HG03521 (cell line): ENCODE measurements around the gene SRRM5.
"Not testable (repeated sequence)": the region's sequence is repeated elsewhere in the genome, so short reads cannot be mapped to it uniquely, and the experiment has no call there.

ENCODE experiments used
- ATAC-seq: cut with Tn5 transposase; IDR thresholded peaks from one replicate; pipeline ENCODE4 v1.9.1; 2021; ENCODE audit warnings: mild to moderate bottlenecking, moderate library complexity; ENCODE audit not compliant: unreplicated experiment

SRRM5 gene

GRCh38 chr19:43611788-43612187 is at the start of gene SRRM5:
Gene SRRM5 (plus strand): TSS chr19:43612088. CDS start chr19:43612122, 34 bp downstream.
- ATAC-seq: no peak

DNA sequence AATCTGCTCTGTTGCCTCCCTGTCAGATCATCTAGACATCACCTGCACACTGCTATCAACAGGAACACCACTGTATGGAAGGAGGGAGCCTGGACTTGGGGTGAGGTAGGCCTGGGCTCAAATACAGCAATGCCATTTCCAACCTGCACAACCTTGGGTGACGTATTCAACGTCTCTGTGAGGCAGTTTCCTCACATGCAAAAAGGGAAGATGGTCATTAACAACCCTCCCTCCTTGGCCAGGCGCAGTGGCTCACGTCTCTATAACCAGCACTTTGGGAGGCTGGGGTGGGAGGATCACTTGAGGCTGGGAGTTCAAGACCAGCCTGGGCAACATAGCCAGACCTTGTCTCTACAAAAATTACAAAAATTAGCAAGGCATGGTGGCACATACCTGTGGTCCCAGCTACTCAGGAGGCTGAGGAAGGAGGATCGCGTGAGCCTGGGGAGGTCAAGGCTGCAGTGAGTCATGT is 49.6 kb upstream of the SRRM5 start:
- no peak for ATAC-seq

DNA sequence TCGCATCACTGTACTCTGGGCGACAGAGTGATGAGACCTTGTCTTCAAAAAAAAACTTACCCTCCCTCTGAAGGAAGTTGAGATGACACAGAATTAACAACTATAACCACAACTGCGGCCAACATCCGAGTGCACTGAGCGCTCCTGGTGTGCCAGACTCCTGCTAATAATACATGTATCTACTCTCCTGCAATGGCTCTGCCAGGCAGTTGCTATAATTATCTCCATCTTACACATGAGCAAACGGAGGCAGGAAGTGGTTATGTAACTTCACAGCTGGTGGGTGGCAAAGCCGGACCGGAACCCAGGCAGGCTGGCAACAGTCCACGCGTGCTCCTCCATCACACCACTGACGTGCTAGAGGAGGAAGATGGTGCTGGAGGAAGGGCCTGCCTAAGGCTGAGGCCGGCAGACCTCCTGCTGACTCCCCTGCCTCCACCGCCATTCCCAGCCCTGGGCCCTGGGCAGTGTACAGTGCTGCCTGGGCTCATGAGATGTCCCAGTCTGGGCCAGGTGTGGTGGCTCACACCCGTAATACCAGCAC is 49.1 kb upstream of the SRRM5 start:
- peak; percentile 55 for ATAC-seq

- no peak for ATAC-seq
Measured at GRCh38 chr19:43563816-43564457, 48.0 kb upstream of the SRRM5 start.

DNA sequence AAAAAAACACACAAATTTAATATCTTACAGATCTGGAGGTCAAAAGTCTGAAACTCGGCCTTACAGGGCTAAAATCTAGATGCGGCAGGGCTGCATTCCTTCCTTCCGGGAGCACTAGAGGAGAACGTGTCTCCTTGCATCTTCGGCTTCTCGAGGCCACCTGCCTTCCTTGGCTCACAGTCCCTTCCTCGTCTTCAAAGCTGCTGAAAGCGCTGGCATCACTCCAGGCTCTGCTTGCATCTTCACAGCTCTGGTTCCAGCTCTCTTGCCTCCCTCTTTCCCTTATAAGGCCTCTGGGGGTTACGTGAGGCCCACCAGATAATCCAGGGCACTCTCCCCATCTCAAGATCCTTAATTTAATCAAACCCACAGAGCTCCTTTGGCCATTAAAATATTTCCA is 47.1 kb upstream of the SRRM5 start:
- ATAC-seq: no peak

GRCh38 chr19:43569657-43570056 is 42.2 kb upstream of the SRRM5 start:
- no peak for ATAC-seq

DNA sequence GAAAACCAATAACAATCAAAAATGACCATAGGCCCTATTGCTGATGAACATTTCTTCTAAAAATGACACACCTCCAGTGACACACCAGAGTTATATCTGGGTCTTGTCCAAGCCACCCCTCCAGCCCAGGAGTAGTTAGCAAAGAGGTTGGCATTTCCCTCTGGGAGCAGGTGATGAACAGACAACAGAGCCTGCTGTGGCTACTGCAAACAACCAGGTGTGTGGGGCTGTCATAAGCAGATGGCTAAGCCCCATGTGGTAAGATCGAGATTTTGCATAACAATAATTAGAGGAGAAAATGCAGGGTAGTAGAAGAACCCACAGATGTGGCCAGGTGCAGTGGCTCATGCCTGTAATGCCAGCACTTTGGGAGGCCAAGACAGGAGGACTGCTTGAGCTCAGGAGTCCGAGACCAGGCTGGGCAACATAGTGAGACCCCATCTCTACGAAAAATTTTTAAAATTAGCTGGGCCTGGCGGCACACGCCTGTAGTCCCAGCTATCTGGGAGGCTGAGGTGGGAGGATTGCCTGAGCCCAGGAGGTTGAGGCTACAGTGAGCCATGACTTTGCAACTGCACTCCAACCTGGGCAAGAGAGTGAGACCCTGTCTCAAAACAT is 41.6 kb upstream of the SRRM5 start:
- ATAC-seq: no peak

GRCh38 chr19:43572171-43572588 is 39.7 kb upstream of the SRRM5 start:
- no peak for ATAC-seq

- no peak for ATAC-seq
Measured at GRCh38 chr19:43574424-43575155, 37.3 kb upstream of the SRRM5 start.

DNA sequence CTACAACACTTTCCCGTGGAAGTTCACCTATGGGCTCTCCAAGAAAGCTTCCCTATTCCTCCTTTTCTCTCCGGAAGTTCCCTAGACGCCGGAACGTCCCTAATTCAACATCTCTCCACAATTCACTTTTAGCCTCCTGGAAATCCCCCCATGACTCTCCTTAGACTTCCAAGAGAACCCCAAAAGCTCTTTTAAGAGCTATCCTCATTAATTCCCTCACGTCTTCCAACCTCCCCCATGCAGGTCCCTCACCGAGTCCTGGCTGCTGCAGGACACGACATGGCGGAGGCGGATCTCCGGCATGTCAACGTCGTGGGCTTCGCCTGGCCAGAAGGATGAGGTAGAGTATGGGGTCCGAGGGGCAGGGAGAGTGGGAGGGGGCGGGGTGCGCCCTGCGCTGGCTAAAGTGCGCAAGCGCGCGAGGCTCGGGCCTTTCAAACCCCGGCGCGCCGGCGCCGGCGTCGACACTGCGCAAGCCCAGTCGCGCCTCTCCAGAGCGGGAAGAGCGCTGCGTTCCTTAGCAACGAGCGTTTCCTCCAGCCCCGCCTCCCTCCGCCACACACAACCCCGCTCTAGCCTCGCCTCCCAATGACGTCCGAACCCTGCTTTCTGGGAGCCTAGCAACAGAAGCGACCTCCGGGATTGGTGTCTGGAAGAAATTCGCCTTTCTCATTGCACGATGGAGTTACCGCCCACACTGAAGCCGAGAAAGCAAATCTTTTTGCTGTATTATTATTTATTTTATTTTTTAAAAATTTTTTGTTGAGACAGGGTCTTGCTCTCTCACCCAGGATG is 36.5 kb upstream of the SRRM5 start, which contains the start of the genes PINLYP and XRCC1:
Gene PINLYP (plus strand): TSS at position 646 of the 795 bp plus-strand sequence. CDS start 1,391 bp downstream, outside the sequence.
Gene XRCC1 (minus strand): TSS at position 372 of the 795 bp plus-strand sequence. CDS start 69 bp downstream, at position 303.
- ATAC-seq: peak; percentile 96

DNA sequence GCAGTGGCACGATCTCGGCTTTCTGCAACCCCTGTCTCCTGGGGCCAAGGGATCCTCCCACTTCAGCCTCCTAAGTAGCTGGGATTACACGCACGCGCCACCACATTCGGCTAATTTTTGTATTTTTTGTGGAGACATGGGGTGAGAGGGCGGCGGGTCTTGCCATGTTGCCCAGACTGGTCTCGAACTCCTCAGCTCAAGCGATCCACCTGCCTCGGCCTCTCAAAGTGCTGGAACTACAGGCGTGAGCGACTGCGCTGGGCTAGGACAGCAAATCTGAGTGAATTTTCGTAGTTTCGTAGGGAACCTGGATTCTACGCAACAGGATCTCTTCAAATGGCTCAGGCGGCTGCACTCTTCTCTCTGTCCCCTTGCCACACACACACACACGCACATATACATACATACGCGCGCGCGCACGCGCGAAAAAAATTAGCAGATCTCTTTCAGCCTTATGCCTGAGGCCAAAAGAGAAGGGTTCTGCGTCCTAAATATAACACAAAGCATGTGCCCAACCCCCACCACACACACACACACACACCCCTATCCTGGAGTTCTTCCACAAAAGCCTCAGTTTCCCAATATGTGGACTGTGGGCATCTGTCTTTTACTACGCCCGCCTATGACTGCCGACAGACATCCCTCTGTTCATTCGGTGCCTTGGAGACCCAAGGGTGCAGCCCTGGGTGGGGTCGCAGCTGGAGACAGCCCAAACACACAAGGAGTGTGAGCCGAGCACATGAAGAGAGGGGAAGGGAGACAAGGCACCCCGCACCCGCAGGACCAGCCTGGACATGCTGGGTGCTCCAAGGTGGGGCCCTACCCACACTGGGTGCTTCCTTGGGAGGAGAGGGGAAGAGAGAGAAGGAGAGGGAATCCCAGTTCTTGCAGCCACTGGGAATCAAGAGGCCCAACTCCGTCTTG is 35.7 kb upstream of the SRRM5 start:
- ATAC-seq: no peak

DNA sequence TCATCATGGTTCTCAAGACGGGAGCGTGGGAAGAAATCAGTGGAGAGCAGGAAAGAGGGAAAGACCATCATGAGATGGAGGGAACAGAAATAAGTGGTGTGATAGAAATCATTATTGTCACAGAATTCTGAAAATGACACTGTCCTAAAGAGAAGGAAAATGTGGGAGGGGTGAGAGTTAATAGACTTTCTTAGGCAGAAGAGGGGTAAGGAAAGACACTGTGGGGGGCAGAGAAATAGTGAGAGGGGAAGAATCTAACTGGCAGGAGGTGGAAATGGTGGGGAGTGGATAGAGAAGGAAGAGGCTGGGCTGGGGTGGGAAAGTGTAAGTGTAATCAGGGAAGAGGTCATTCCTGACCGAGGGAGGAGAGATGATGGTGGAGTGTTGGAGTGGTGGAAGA is 33.1 kb upstream of the SRRM5 start:
- no peak for ATAC-seq

- ATAC-seq: no peak
Measured at GRCh38 chr19:43581467-43581866, 30.4 kb upstream of the SRRM5 start.

- ATAC-seq: no peak
Measured at GRCh38 chr19:43582495-43582894, 29.4 kb upstream of the SRRM5 start.

GRCh38 chr19:43584484-43584883 is 27.4 kb upstream of the SRRM5 start:
- no peak for ATAC-seq

DNA sequence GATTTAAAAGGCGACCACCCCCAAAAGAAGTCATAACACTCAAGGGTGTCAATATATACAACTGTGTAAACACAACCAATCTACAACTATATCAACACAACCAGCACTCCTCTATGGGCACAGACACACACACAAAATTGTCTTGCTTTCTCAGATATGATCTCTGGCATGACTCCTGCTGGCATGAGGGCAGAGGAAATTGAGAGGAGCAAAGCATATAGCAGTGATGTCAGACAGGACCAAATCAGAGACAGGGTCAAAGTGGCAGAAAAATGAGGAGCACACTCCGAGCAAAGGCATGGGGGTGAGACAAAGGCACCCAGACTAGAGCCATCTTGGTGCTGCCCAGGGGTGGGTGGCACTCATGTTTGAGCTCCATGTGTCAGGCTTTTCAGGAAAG is 25.5 kb upstream of the SRRM5 start:
- no peak for ATAC-seq

GRCh38 chr19:43587029-43587428 is 24.9 kb upstream of the SRRM5 start:
- ATAC-seq: not testable (repeated sequence)

DNA sequence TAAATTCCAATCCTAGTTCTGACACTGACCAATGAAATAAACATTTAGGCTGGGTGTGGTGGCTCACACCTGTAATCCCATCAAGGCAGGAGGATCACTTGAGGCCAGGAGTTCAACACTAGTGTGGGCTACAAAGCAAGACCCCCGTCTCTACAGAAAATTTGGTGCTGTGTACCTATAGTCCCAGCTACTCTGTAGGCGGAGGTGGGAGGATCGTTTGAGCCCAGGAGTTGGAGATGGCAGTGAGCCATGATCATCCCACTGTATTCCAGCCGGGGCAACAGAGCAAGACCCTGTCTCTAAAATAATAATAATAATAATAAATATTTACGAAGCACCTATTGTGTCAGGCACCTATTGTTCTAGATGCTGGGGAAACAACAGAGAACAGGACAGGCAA is 22.6 kb upstream of the SRRM5 start:
- no peak for ATAC-seq

DNA sequence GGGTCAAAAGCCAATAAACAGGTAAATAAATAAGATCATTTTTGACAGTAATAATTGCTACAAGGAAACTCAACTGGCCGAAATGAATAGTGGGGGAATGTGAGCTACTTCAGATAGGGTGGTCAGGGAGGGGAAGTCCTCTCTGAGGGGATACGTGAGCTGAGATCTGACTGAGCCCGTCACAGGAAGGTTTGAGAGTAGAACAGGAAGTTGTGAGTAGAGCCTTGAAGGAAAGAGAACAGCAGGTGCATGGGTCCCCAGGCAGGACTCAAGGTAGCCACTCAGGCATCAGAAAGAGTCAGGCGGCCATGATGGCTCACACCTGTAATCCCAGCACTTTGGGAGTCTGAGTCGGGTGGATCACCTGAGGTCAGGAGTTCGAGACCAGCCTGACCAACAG is 22.2 kb upstream of the SRRM5 start:
- no peak for ATAC-seq
